GM19099 (cell line): Measurements from ENCODE around the gene DBNDD2.

Source experiments
- POLR2A ChIP-seq: IDR thresholded peaks from 3 replicates; pipeline ENCODE4 v1.6.1; 2011; ENCODE audit warnings: low read depth; ENCODE audit not compliant: insufficient read length; ENCODE audit errors: extremely low read depth

DBNDD2 gene

GRCh38 chr20:45450097-45450818 is 42.2 kb downstream of the DBNDD2 start:
- no peak for TF ChIP-seq POLR2A

GRCh38 chr20:45452238-45452637 is 44.1 kb downstream of the DBNDD2 start:
- TF ChIP-seq POLR2A = no peak

- no peak for TF ChIP-seq POLR2A
Measured at GRCh38 chr20:45452772-45453691, 44.9 kb downstream of the DBNDD2 start.

- no peak for TF ChIP-seq POLR2A
Measured at GRCh38 chr20:45456632-45457031, 48.5 kb downstream of the DBNDD2 start.

- TF ChIP-seq POLR2A = no peak
Measured at GRCh38 chr20:45459606-45460005, 51.5 kb downstream of the DBNDD2 start.
